GOT3 (cell line): ENCODE data around the gene TEX29.

Experiments
- DNase-seq: peaks from one replicate; lab custom pipeline; 2025; ENCODE audit warnings: mixed read lengths; lab: John Stamatoyannopoulos, UW

The TEX29 gene

DNA sequence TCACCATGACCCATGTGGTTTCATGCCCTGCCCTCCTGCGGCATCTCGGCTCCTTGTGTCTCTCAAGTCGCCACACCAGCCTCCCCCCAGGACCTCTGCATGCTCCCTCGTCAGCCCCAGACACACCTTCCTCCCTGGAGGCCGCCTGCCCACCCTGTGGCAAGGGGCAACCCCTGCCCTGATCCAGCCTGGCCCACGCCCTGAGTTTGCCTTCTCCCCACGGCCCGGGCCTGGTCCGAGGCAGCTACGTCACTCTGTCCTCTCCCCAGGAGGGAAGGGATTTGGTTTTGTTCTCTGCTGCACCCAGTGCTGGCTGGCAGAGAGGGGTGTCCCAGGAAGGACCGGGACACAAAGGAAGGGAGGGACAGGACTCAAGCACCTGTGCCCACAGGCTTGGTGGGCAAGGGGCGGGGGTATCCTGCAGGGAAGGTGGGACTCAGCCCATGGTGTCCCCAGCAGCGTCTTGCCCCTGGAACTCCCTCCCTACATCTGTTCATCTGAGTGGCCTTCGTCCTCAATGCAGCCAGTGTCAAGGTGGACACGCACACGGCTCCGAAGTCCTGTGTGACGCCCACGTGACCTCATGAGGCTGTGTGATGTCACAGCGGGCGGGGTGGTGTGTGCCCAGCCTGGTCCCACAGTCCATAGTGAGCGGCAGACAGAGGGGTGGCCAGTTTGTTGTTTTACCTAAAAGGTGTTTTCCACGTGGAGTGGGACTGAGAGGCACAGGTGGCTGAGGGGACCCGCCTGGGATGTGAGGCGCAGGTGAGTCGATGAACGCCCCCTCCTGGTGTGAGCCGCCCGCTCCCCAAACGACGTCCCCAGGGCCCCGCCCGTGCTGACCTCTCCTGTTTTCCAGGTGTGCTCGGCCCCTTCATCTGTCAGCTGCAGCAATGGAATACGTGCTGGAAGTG lies at the start of gene TEX29:
TSS of gene TEX29 (plus strand) at position 645 of the 914 bp plus-strand sequence. CDS start at position 894, 249 bp downstream.
- no peak for DNase-seq

GRCh38 chr13:111270765-111271698 lies 49.4 kb upstream of the TEX29 start:
- DNase-seq, result no peak

DNA sequence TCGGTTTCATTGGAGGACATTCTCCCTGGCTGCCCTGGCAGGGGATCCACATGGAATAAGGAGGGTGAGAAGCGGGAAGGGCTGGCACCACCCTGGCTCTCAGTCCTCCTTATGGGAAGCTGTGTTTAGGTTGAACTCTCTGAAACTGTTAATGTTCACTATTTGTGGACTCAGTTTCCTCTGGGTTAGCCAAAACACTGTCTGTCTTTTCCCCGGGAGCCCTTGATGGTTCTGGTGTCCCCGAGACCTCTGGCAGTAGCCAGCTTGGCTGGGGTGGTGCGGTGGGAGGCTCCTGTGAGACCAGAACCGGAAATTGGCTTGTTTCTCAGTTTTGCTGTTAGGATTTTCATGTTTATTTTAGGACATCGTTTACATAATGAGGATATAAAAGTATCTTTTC lies 48.3 kb upstream of the TEX29 start:
- no peak for DNase-seq

GRCh38 chr13:111275382-111275781 lies 45.1 kb upstream of the TEX29 start:
- DNase-seq, result no peak

DNA sequence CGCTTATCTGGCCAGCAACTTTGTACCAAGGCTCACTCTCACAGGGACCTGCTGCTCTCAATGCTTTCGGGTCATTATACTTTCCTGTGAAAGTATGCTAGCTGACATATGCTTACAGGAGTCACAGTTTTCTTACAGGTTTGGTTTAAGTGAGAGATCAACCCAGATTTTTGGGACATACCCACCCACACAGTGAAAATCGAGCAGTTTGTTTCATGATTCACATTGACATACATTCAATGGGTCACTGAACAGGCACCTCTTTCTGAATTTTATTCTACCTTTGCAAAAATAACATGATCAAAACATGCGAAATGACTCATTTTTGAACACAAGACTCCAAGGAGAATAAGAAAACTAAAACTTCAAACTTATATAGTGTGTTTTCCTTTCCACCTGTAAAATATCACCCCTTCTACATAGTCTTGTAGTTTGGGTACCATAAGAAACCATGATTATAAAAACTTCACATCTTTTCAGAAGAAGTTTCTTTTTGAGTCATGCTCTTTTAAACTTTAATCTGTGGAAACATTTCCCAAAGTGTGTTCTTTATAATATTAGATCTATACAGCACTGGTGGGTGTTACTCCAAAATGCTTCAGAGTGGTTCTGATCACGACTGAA lies 44.3 kb upstream of the TEX29 start:
- DNase-seq, result no peak

- DNase-seq, result no peak
These were observed 42.2 kb upstream of the TEX29 start for GRCh38 chr13:111278258-111278657.

- no peak for DNase-seq
These were observed 41.4 kb upstream of the TEX29 start for GRCh38 chr13:111278743-111279652.

- DNase-seq, result no peak
These were observed 40.2 kb upstream of the TEX29 start for GRCh38 chr13:111280226-111280625.

DNA sequence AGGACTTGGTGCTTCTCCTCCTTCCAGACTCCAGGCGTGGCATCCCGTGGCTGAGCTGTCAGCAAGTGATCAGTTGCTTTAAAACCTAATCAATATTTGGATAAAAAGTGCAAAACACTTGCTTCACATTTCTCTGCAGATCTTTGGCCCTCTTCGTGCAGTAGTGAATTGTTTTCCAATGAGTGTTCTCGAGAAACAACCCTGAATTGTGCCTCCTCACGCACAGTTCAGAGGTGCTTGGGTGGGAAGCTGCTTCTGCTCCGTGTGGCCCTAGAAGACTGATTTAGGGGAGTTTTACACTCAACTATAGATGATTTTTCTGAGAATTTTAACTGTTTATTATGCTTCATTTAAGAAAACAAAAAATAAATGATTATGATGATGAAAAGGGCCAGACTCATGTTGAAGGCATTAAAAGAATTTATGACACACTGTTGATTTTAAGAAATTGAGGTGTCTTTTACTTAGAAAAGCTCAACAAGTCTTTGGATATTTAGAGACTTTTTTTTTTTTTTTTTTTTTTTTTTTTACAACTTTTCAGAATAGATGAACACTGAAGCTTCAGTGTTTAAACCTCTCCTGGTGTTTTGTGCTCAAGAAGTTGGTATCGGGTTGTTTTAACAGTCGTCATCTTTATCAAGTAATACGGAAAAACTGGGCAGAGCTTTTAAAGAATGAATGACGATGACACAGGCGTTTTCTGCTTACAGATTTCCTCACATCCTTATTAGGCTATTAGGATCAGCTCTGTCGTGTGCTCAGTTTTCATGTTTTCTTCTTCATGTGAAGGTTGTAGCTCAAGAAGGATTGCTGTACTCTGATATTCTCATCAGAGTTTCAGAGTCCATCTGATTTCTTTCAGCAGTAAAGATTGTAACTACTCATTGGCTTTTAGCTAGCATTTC lies 39.5 kb upstream of the TEX29 start:
- DNase-seq, result no peak

GRCh38 chr13:111281751-111282311 lies 38.6 kb upstream of the TEX29 start:
- no peak for DNase-seq

DNA sequence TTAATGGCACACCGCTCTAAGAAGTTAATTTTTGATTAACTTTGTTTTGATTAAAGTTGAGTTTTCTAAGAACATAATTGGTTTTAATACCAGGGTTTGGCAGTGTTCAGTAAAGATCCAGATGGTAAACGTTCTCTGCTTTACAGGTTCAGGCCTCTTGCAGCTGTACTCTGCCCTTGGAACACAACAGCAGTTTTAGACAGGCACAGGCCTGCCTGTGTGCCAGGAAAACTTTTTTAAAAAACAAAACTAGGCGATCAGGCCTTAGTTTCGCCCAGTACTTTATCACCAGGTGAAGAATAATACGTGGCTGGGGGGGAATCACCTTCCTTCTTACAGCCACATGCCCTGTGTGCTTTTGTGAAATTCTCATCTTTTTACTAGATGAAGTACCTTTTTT lies 38.0 kb upstream of the TEX29 start:
- no peak for DNase-seq

GRCh38 chr13:111282997-111283396 lies 37.4 kb upstream of the TEX29 start:
- no peak for DNase-seq

DNA sequence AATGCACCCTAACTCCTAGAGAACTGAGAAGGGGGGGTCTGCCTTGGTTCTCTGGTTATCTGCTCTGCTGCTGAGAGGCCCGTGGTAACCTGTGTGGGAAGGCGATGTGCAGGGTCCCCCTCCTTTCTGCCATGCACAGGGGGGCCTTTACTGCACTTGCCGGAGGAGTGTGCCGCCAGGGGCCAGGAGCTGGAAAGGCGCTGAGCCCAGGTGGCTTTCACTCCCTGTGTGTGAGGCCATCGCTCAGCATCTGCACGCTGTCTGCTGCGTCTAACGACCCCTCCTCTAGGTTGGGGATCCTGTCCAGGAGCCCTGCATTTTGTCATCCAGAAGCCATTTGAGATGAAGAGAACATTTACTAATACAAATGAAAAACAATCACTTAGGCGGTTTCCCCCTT lies 37.0 kb upstream of the TEX29 start:
- DNase-seq, result no peak

DNA sequence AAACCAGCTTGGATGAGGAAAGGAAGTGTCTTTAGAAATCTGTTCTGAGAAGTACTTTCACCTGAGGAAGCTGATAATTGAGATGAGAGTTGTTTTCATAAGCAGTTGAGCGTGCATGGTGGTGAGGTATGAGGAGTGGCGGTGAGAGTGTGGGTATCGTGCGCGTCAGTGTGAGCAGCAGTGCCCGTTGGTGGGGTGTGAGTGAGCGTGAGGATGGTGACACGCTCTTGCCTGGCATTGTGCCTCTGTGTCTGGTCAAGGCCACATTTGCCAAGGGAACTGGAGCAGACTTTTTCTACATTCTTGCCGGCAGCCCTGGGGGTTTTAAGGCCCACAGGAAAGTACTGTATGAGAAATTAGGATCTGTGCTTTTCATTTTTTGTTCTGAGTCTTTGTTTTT lies 36.5 kb upstream of the TEX29 start:
- no peak for DNase-seq

GRCh38 chr13:111284565-111284964 lies 35.9 kb upstream of the TEX29 start:
- DNase-seq, result no peak

GRCh38 chr13:111286162-111286561 lies 34.3 kb upstream of the TEX29 start:
- DNase-seq, result no peak

- no peak for DNase-seq
These were observed 33.7 kb upstream of the TEX29 start for GRCh38 chr13:111286749-111287148.

DNA sequence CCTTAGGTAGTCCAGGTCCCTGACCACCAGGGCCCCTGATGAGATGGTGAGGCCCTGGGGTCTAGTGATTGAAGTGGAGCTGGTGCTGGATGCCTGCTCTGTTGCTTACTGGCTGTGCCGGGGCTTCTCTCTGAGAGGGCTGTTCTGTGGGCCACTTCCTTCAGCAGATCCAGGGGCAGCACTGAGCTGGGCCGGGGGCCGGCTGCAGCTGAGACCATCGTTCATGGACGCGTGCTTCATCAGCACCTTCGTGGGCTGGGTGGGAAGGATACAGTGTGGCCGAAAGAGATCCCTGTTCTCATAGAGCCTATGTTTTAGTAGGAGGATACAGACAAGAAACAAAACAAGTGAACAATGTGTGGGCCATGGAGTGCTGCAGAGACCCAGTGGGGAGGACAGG lies 33.2 kb upstream of the TEX29 start:
- DNase-seq, result no peak

DNA sequence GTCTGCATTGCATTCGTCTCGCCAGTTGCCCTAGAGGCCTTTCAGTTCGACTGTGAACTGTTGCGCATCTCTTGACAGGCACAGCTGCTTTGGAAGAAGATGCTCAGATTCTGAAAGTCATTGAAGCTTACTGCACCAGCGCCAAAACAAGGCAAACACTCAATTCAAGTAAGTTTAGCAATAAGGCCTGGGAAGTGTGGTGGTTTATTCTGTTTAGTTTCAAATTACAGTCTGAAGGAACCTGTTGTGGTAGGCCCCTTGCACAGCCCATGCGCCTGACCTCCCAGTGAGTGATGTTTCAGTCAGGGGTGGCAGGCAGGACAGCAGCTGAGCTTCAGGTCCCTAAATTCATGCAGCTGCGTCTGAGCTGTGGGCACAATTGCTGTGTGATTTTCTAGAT lies 32.2 kb upstream of the TEX29 start:
- DNase-seq, result no peak

DNA sequence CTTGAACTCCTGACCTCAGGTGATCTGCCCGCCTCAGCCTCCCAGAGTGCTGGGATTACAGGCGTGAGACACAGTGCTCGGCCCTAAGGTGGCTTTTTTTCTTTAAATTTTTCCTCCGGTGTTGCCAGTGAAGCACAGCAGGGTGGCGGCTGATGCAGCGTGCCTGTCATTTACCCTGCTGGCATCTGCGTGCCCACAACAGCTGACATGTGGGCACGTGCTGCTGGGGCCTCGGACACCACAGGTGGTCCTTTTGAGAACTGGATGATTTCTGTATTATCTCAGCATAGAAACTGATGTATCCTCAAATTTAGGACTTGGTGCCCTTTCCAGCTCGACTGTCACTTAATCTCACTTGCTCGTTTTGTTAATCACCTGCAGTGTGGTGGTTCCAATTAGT lies 31.2 kb upstream of the TEX29 start:
- no peak for DNase-seq
